SK-N-SH (cell line): ENCODE measurements around the gene TBX19.

Source experiments
- CTCF ChIP-seq: fragments of 200-600 bp; sonication (generic); IDR thresholded peaks from 2 replicates; pipeline ENCODE4 v1.6.1; 2017; ENCODE audit warnings: antibody characterized with exemption, mild to moderate bottlenecking, moderate library complexity
- IRF3 ChIP-seq: fragments of 150-350 bp; IDR thresholded peaks from 2 replicates; pipeline ENCODE4 v1.6.1; 2016; ENCODE audit warnings: mild to moderate bottlenecking, low read depth, low read length
- MAX ChIP-seq: IDR thresholded peaks from 2 replicates; pipeline ENCODE4 v1.4.0; 2012; ENCODE audit warnings: low read depth
- MXI1 ChIP-seq: IDR thresholded peaks from 2 replicates; pipeline ENCODE4 v1.6.1; 2012; ENCODE audit warnings: mild to moderate bottlenecking, low read depth, low read length, improper control_type of control experiment
- POLR2AphosphoS5 ChIP-seq: IDR thresholded peaks from 2 replicates; pipeline ENCODE4 v1.6.1; 2012; ENCODE audit warnings: low read depth, low read length
- REST ChIP-seq: IDR thresholded peaks from 2 replicates; pipeline ENCODE4 v1.6.1; 2012; ENCODE audit warnings: mild to moderate bottlenecking, low read depth, low read length, moderate library complexity
- RXRA ChIP-seq: IDR thresholded peaks from 2 replicates; pipeline ENCODE4 v1.4.0; 2012; ENCODE audit warnings: low read depth, mild to moderate bottlenecking, borderline replicate concordance
- SIN3A ChIP-seq: IDR thresholded peaks from 2 replicates; pipeline ENCODE4 v1.6.1; 2012; ENCODE audit warnings: low read depth, mild to moderate bottlenecking, low read length, moderate library complexity, borderline replicate concordance
- SMC3 ChIP-seq: IDR thresholded peaks from 2 replicates; pipeline ENCODE4 v1.6.1; 2012; ENCODE audit warnings: low read depth, low read length, improper control_type of control experiment
- YY1 ChIP-seq: IDR thresholded peaks from 2 replicates; pipeline ENCODE4 v1.4.0; 2012; ENCODE audit warnings: low read depth, mild to moderate bottlenecking

- TF ChIP-seq CTCF (no peak), SMC3 (no peak), YY1 (no peak), POLR2AphosphoS5 (no peak), REST (no peak), RXRA (no peak), MAX (no peak), SIN3A (no peak), MXI1 (no peak), IRF3 (no peak)
Measured at GRCh38 chr1:168298446-168298845, 17.8 kb downstream of the TBX19 start.
